BE2C (cell line): ENCODE results near the gene CINP. TPM values are rescaled to one million over a fixed set of nuclear protein-coding genes. Genes with fewer than 3 reads are reported as not detected.

Source experiments
- DNase-seq: peaks from one replicate; pipeline ENCODE4 v3.0.0-alpha.2; 2020
- H3K27me3 ChIP-seq: fragments of 250-450 bp; sonication (Bioruptor Pico); 2 replicates; pipeline ENCODE4 v1.5.1; 2020; ENCODE audit warnings: mild to moderate bottlenecking
- H3K36me3 ChIP-seq: fragments of 250-450 bp; sonication (Bioruptor Pico); 2 replicates; pipeline ENCODE4 v1.5.1; 2020; ENCODE audit warnings: mild to moderate bottlenecking
- H3K4me1 ChIP-seq: fragments of 250-450 bp; sonication (Bioruptor Pico); 2 replicates; pipeline ENCODE4 v1.5.1; 2020
- H3K4me3 ChIP-seq: 2 replicates; pipeline ENCODE4 v1.5.1; 2011; ENCODE audit warnings: low read depth, low read length
- H3K9me3 ChIP-seq: fragments of 250-450 bp; sonication (Bioruptor Pico); 2 replicates; pipeline ENCODE4 v1.5.1; 2020
- polyA plus RNA-seq: library from polyadenylated mRNA; unstranded; fragments of >200 nt; gene quantifications from one replicate; pipeline ENCODE4 v1.2.1, GENCODE V29; 2012; ENCODE audit warnings: low read depth, missing spikeins; ENCODE audit not compliant: insufficient read length, insufficient read depth
- TF ChIP-seq, protein P1 (sequence below): IDR thresholded peaks from 2 replicates; pipeline ENCODE4 v1.5.1; 2012; ENCODE audit warnings: mild to moderate bottlenecking, low read depth, low read length

The CINP gene
- 58.2 TPM for polyA plus RNA-seq

DNA sequence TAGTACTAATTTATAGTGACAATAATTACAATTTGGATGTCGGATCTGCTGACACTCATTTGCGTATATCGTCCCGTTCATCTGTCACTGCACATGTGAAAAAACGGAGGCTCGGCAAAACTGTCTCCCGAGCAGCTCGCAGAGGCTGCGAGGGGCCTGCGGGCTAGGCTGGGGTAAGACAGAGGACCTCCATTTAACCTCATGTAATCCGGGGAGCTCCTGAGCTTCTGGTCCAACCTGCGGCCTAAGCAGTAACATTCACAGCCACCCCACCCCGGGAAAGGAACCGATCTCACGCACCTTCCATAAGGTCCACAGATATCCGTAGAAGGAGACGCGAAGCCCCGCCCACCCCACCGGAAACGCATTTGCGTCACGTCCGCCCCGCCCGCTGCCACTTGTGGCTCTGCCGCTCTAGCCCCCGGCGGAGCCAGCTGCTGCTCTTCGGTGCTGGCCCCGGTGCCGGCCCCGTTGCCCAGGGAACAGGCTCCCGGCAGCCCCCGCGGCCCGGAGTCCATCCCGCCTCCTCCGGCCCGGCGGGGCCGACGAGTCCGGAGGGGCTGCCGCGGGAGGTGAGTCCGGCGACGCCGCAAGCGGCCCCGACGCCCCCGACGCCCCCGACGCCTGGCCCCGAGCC is at the start of gene CINP, which contains the start of gene TECPR2:
Gene CINP, minus strand, starts transcription at position 346 of the 637 bp plus-strand sequence. Its CDS starts 39 bp downstream, at position 307.
Gene TECPR2, plus strand, starts transcription at position 397 of the 637 bp plus-strand sequence. CDS start 13,781 bp downstream, outside the sequence.
- Histone ChIP-seq H3K4me1 (peaks cover 4% of the 10 kb centered on the region), H3K9me3 (no peaks in the 10 kb centered on the region), H3K27me3 (no peaks in the 10 kb centered on the region), H3K4me3 (peak within 1 kb of the TSS; percentile 81), H3K36me3 (peaks cover 9% of the 10 kb centered on the region)
- DNase-seq, result peak; percentile 99
- TF ChIP-seq, protein P1, sequence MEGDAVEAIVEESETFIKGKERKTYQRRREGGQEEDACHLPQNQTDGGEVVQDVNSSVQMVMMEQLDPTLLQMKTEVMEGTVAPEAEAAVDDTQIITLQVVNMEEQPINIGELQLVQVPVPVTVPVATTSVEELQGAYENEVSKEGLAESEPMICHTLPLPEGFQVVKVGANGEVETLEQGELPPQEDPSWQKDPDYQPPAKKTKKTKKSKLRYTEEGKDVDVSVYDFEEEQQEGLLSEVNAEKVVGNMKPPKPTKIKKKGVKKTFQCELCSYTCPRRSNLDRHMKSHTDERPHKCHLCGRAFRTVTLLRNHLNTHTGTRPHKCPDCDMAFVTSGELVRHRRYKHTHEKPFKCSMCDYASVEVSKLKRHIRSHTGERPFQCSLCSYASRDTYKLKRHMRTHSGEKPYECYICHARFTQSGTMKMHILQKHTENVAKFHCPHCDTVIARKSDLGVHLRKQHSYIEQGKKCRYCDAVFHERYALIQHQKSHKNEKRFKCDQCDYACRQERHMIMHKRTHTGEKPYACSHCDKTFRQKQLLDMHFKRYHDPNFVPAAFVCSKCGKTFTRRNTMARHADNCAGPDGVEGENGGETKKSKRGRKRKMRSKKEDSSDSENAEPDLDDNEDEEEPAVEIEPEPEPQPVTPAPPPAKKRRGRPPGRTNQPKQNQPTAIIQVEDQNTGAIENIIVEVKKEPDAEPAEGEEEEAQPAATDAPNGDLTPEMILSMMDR, result no peak

GRCh38 chr14:102408724-102409123 is 46.0 kb upstream of the CINP start:
- H3K4me3 ChIP-seq, result no peak overlapping the region
- TF ChIP-seq, protein P1, result no peak
- no peaks in the 10 kb centered on the region for H3K27me3 ChIP-seq
- H3K9me3 ChIP-seq, result no peaks in the 10 kb centered on the region; the same call in 1 of the 2 replicates
- no peak for DNase-seq
- H3K4me1 ChIP-seq, result no peaks in the 10 kb centered on the region; the same call in 1 of the 2 replicates
- H3K36me3 ChIP-seq, result no peaks in the 10 kb centered on the region

GRCh38 chr14:102407258-102407657 is 44.6 kb upstream of the CINP start:
- Histone ChIP-seq H3K4me3 (no peak overlapping the region), H3K36me3 (no peaks in the 10 kb centered on the region), H3K4me1 (no peaks in the 10 kb centered on the region), H3K27me3 (no peaks in the 10 kb centered on the region), H3K9me3 (no peaks in the 10 kb centered on the region; the same call in 1 of the 2 replicates)
- no peak for DNase-seq
- TF ChIP-seq, protein P1, result no peak

DNA sequence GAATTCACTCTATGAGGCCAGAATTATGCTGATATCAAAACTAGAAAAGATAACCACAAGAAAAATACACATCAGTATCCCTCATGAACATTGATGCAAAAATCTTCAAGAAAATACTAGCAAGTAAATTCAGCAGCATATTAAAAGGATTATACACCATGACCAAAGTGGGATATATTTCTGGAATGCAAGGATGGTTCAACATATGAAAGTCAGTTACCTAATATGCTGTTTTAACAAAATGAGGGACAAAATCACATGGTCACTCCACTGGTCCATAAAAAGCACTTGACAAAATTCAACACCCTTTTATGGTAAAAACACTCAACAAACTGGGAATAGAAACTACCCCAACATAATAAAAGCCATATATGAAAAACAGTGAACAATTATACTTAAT is 40.3 kb upstream of the CINP start:
- Histone ChIP-seq H3K27me3 (no peaks in the 10 kb centered on the region), H3K4me1 (no peaks in the 10 kb centered on the region), H3K4me3 (no peak overlapping the region), H3K36me3 (no peaks in the 10 kb centered on the region), H3K9me3 (no peaks in the 10 kb centered on the region; the same call in 1 of the 2 replicates)
- TF ChIP-seq, protein P1, result no peak
- no peak for DNase-seq

- Histone ChIP-seq H3K4me1 (no peaks in the 10 kb centered on the region), H3K4me3 (no peak overlapping the region), H3K36me3 (no peaks in the 10 kb centered on the region; the same call in 1 of the 2 replicates), H3K27me3 (no peaks in the 10 kb centered on the region), H3K9me3 (no peaks in the 10 kb centered on the region)
- DNase-seq, result no peak
- TF ChIP-seq, protein P1, result no peak
Measured at GRCh38 chr14:102396521-102396920, 33.8 kb upstream of the CINP start.

GRCh38 chr14:102394717-102395375 is 32.2 kb upstream of the CINP start:
- Histone ChIP-seq H3K27me3 (no peaks in the 10 kb centered on the region), H3K36me3 (no peaks in the 10 kb centered on the region; the same call in 1 of the 2 replicates), H3K9me3 (no peaks in the 10 kb centered on the region), H3K4me3 (no peak overlapping the region), H3K4me1 (no peaks in the 10 kb centered on the region)
- no peak for DNase-seq
- TF ChIP-seq, protein P1, result no peak
